OCI-LY1 (cell line): ENCODE data around the gene SPEM1.

ENCODE experiments used
- CTCF ChIP-seq: fragments of 200-600 bp; sonication (generic), shearing (Covaris generic); IDR thresholded peaks from 2 replicates; pipeline ENCODE4 v1.5.1; 2017; ENCODE audit warnings: mild to moderate bottlenecking, antibody characterized with exemption, low read length, moderate library complexity, mixed read lengths
- EZH2 ChIP-seq: fragments of 200-600 bp; sonication (generic), shearing (Covaris generic); IDR thresholded peaks from 2 replicates; pipeline ENCODE4 v1.8.0; 2017; ENCODE audit warnings: borderline replicate concordance, mixed run types, mild to moderate bottlenecking, antibody characterized with exemption, low read length, moderate library complexity, mixed read lengths

- TF ChIP-seq CTCF (peak; percentile 17; the same call in 1 of the 2 replicates), EZH2 (no peak)
These were observed 3.8 kb upstream of the SPEM1 start for GRCh38 chr17:7416323-7416722.
